ENCODE results near the gene EYS. TPM values are rescaled to one million over a fixed set of nuclear protein-coding genes. Genes with fewer than 3 reads are reported as not detected.
"Not testable (repeated sequence)": the region's sequence is repeated elsewhere in the genome, so short reads cannot be mapped to it uniquely, and the experiment has no call there.

The EYS gene
- total RNA-seq, 2 donors from 2014 or later, result 0.20 TPM; not detected in 1

- Mint-ChIP-seq H3K27ac (no peak overlapping the region), H3K27me3 (no peaks in the 10 kb centered on the region), H3K4me1 (ENCODE audit: low read depth in 2 of 2) (no peaks in the 10 kb centered on the region), H3K36me3 (peaks cover 9% of the 10 kb centered on the region), H3K4me3 (no peak overlapping the region), H3K9me3 (peaks cover 13% of the 10 kb centered on the region)
- DNase-seq (ENCODE audit: low spot score) (no peak), ATAC-seq (no peak)
Observed at GRCh38 chr6:65052626-65053025, 654.4 kb downstream of the EYS start.

GRCh38 chr6:65045801-65046200 is 661.2 kb downstream of the EYS start:
- DNase-seq (ENCODE audit: low spot score) (no peak), ATAC-seq (no peak)
- Mint-ChIP-seq H3K27me3 (no peaks in the 10 kb centered on the region), H3K4me3 (no peak overlapping the region), H3K27ac (no peak overlapping the region), H3K4me1 (ENCODE audit: low read depth in 2 of 2) (no peaks in the 10 kb centered on the region), H3K36me3 (peaks cover 15% of the 10 kb centered on the region), H3K9me3 (peaks cover 30% of the 10 kb centered on the region)

GRCh38 chr6:65014006-65014405 is 693.0 kb downstream of the EYS start:
- Mint-ChIP-seq H3K27ac (no peak overlapping the region), H3K36me3 (no peaks in the 10 kb centered on the region), H3K27me3 (no peaks in the 10 kb centered on the region), H3K9me3 (peaks cover 9% of the 10 kb centered on the region), H3K4me3 (no peak overlapping the region), H3K4me1 (ENCODE audit: low read depth in 2 of 2) (no peaks in the 10 kb centered on the region)
- DNase-seq (ENCODE audit: low spot score), result no peak
- no peak for ATAC-seq

GRCh38 chr6:65006788-65007187 is 700.2 kb downstream of the EYS start:
- no peak for DNase-seq (ENCODE audit: low spot score)
- peaks cover 15% of the 10 kb centered on the region for H3K9me3 Mint-ChIP-seq
- ATAC-seq, result no peak
- no peak overlapping the region for H3K27ac Mint-ChIP-seq
- no peaks in the 10 kb centered on the region for H3K4me1 Mint-ChIP-seq (ENCODE audit: low read depth in 2 of 2)
- no peaks in the 10 kb centered on the region for H3K27me3 Mint-ChIP-seq
- peaks cover 9% of the 10 kb centered on the region for H3K36me3 Mint-ChIP-seq
- H3K4me3 Mint-ChIP-seq, result no peak overlapping the region

GRCh38 chr6:65004283-65004682 is 702.7 kb downstream of the EYS start:
- Mint-ChIP-seq H3K27ac (no peak overlapping the region), H3K9me3 (peaks cover 12% of the 10 kb centered on the region), H3K36me3 (peaks cover 9% of the 10 kb centered on the region), H3K4me3 (no peak overlapping the region), H3K27me3 (no peaks in the 10 kb centered on the region), H3K4me1 (ENCODE audit: low read depth in 2 of 2) (no peaks in the 10 kb centered on the region)
- DNase-seq (ENCODE audit: low spot score) (no peak), ATAC-seq (no peak)

GRCh38 chr6:65002882-65003281 is 704.1 kb downstream of the EYS start:
- H3K9me3 Mint-ChIP-seq, result peaks cover 11% of the 10 kb centered on the region
- not testable (repeated sequence) for H3K36me3 Mint-ChIP-seq; H3K27ac Mint-ChIP-seq; DNase-seq (ENCODE audit: low spot score); ATAC-seq; H3K4me3 Mint-ChIP-seq; H3K4me1 Mint-ChIP-seq (ENCODE audit: low read depth in 2 of 2); H3K27me3 Mint-ChIP-seq

- peaks cover 6% of the 10 kb centered on the region for H3K36me3 Mint-ChIP-seq
- H3K27ac Mint-ChIP-seq, result no peak overlapping the region
- no peaks in the 10 kb centered on the region for H3K27me3 Mint-ChIP-seq
- no peaks in the 10 kb centered on the region for H3K4me1 Mint-ChIP-seq (ENCODE audit: low read depth in 2 of 2)
- DNase-seq (ENCODE audit: low spot score), result no peak
- ATAC-seq, result no peak
- no peak overlapping the region for H3K4me3 Mint-ChIP-seq
- H3K9me3 Mint-ChIP-seq, result peaks cover 6% of the 10 kb centered on the region
Observed at GRCh38 chr6:65000815-65001214, 706.2 kb downstream of the EYS start.

GRCh38 chr6:64998204-64998603 is 708.8 kb downstream of the EYS start:
- ATAC-seq (no peak), DNase-seq (ENCODE audit: low spot score) (no peak)
- no peaks in the 10 kb centered on the region for H3K9me3 Mint-ChIP-seq
- H3K27me3 Mint-ChIP-seq, result no peaks in the 10 kb centered on the region
- H3K27ac Mint-ChIP-seq, result no peak overlapping the region
- no peak overlapping the region for H3K4me3 Mint-ChIP-seq
- no peaks in the 10 kb centered on the region for H3K4me1 Mint-ChIP-seq (ENCODE audit: low read depth in 2 of 2)
- H3K36me3 Mint-ChIP-seq, result no peaks in the 10 kb centered on the region

- no peak for ATAC-seq
- H3K9me3 Mint-ChIP-seq, result peaks cover 4% of the 10 kb centered on the region
Observed at GRCh38 chr6:64996301-64996700, 710.7 kb downstream of the EYS start.

GRCh38 chr6:64990652-64991304 is 716.2 kb downstream of the EYS start:
- H3K27ac Mint-ChIP-seq, result no peak overlapping the region
- peaks cover 4% of the 10 kb centered on the region for H3K9me3 Mint-ChIP-seq
- ATAC-seq (no peak), DNase-seq (ENCODE audit: low spot score) (no peak)
- no peaks in the 10 kb centered on the region for H3K27me3 Mint-ChIP-seq
- peaks cover 4% of the 10 kb centered on the region for H3K36me3 Mint-ChIP-seq
- no peak overlapping the region for H3K4me3 Mint-ChIP-seq
- no peaks in the 10 kb centered on the region for H3K4me1 Mint-ChIP-seq (ENCODE audit: low read depth in 2 of 2)

More at GRCh38 chr6:64996301-64996700, 710.7 kb downstream of the EYS start:
- no peak for DNase-seq (ENCODE audit: low spot score)
- Mint-ChIP-seq H3K27ac (no peak overlapping the region), H3K27me3 (no peaks in the 10 kb centered on the region), H3K4me3 (no peak overlapping the region), H3K36me3 (peaks cover 4% of the 10 kb centered on the region), H3K4me1 (ENCODE audit: low read depth in 2 of 2) (no peaks in the 10 kb centered on the region)

GRCh38 chr6:64988148-64988547 is 718.9 kb downstream of the EYS start:
- Mint-ChIP-seq H3K4me3 (no peak overlapping the region), H3K36me3 (peaks cover 4% of the 10 kb centered on the region), H3K9me3 (peaks cover 4% of the 10 kb centered on the region)

GRCh38 chr6:64987066-64987465 is 720.0 kb downstream of the EYS start:
- H3K4me3 Mint-ChIP-seq, result no peak overlapping the region
- H3K27ac Mint-ChIP-seq, result no peak overlapping the region
- no peaks in the 10 kb centered on the region for H3K4me1 Mint-ChIP-seq (ENCODE audit: low read depth in 2 of 2)
- no peaks in the 10 kb centered on the region for H3K9me3 Mint-ChIP-seq
- no peaks in the 10 kb centered on the region for H3K27me3 Mint-ChIP-seq
- no peaks in the 10 kb centered on the region for H3K36me3 Mint-ChIP-seq
- no peak for ATAC-seq
- DNase-seq (ENCODE audit: low spot score), result no peak

More at GRCh38 chr6:64988148-64988547, 718.9 kb downstream of the EYS start:
- no peaks in the 10 kb centered on the region for H3K4me1 Mint-ChIP-seq (ENCODE audit: low read depth in 2 of 2)
- no peak overlapping the region for H3K27ac Mint-ChIP-seq
- H3K27me3 Mint-ChIP-seq, result no peaks in the 10 kb centered on the region
- ATAC-seq (no peak), DNase-seq (ENCODE audit: low spot score) (no peak)

- no peak overlapping the region for H3K27ac Mint-ChIP-seq
Observed at GRCh38 chr6:64985726-64986125, 721.3 kb downstream of the EYS start.

GRCh38 chr6:64984948-64985347 is 722.1 kb downstream of the EYS start:
- no peaks in the 10 kb centered on the region for H3K27me3 Mint-ChIP-seq
- no peaks in the 10 kb centered on the region for H3K36me3 Mint-ChIP-seq
- no peak overlapping the region for H3K27ac Mint-ChIP-seq
- no peaks in the 10 kb centered on the region for H3K4me1 Mint-ChIP-seq (ENCODE audit: low read depth in 2 of 2)
- no peak for DNase-seq (ENCODE audit: low spot score)
- no peaks in the 10 kb centered on the region for H3K9me3 Mint-ChIP-seq
- no peak for ATAC-seq
- no peak overlapping the region for H3K4me3 Mint-ChIP-seq

More at GRCh38 chr6:64985726-64986125, 721.3 kb downstream of the EYS start:
- DNase-seq (ENCODE audit: low spot score), result no peak
- Mint-ChIP-seq H3K36me3 (no peaks in the 10 kb centered on the region), H3K9me3 (no peaks in the 10 kb centered on the region), H3K4me1 (ENCODE audit: low read depth in 2 of 2) (no peaks in the 10 kb centered on the region), H3K4me3 (no peak overlapping the region), H3K27me3 (no peaks in the 10 kb centered on the region)
- ATAC-seq, result no peak

GRCh38 chr6:64983089-64983488 is 723.9 kb downstream of the EYS start:
- ATAC-seq (no peak), DNase-seq (ENCODE audit: low spot score) (no peak)
- Mint-ChIP-seq H3K4me3 (no peak overlapping the region), H3K9me3 (peaks cover 7% of the 10 kb centered on the region), H3K36me3 (peaks cover 4% of the 10 kb centered on the region), H3K27me3 (no peaks in the 10 kb centered on the region), H3K27ac (no peak overlapping the region), H3K4me1 (ENCODE audit: low read depth in 2 of 2) (no peaks in the 10 kb centered on the region)
